Ishikawa (cell line): Measurements from ENCODE around the gene AUTS2.

ENCODE experiments used
- CEBPB ChIP-seq: IDR thresholded peaks from 2 replicates; pipeline ENCODE4 v1.6.1; 2012
- CREB1 ChIP-seq: IDR thresholded peaks from 2 replicates; pipeline ENCODE4 v1.6.1; 2012; ENCODE audit warnings: low read depth
- EGR1 ChIP-seq: IDR thresholded peaks from 2 replicates; pipeline ENCODE4 v1.6.1; 2012
- EP300 ChIP-seq: IDR thresholded peaks from 2 replicates; pipeline ENCODE4 v1.6.1; 2012; ENCODE audit warnings: borderline replicate concordance
- FOXM1 ChIP-seq: IDR thresholded peaks from 2 replicates; pipeline ENCODE4 v1.6.1; 2012; ENCODE audit warnings: low read depth, borderline replicate concordance
- MAX ChIP-seq: IDR thresholded peaks from 2 replicates; pipeline ENCODE4 v1.6.1; 2012
- NFIC ChIP-seq: IDR thresholded peaks from 2 replicates; pipeline ENCODE4 v1.6.1; 2012
- RAD21 ChIP-seq: IDR thresholded peaks from 2 replicates; pipeline ENCODE4 v1.6.1; 2012; ENCODE audit warnings: low read depth
- REST ChIP-seq: IDR thresholded peaks from 2 replicates; pipeline ENCODE4 v1.6.1; 2012; ENCODE audit warnings: low read depth, mild to moderate bottlenecking
- TAF1 ChIP-seq: IDR thresholded peaks from 2 replicates; pipeline ENCODE4 v1.6.1; 2012; ENCODE audit warnings: low read depth, mild to moderate bottlenecking
- TCF12 ChIP-seq: IDR thresholded peaks from 2 replicates; pipeline ENCODE4 v1.6.1; 2012; ENCODE audit warnings: low read depth
- TEAD4 ChIP-seq: IDR thresholded peaks from 2 replicates; pipeline ENCODE4 v1.6.1; 2012
- USF1 ChIP-seq: IDR thresholded peaks from 2 replicates; pipeline ENCODE4 v1.6.1; 2012
- YY1 ChIP-seq: IDR thresholded peaks from 2 replicates; pipeline ENCODE4 v1.6.1; 2012; ENCODE audit warnings: low read depth
- ZBTB7A ChIP-seq: IDR thresholded peaks from 2 replicates; pipeline ENCODE4 v1.6.1; 2012; ENCODE audit warnings: low read depth

Gene AUTS2

GRCh38 chr7:69602522-69602921 is 4.2 kb downstream of the AUTS2 start:
- TF ChIP-seq EP300: no peak
- no peak for TF ChIP-seq CREB1
- TF ChIP-seq FOXM1: no peak
- no peak for TF ChIP-seq REST
- TF ChIP-seq YY1: no peak
- TF ChIP-seq TAF1: no peak
- no peak for TF ChIP-seq EGR1
- no peak for TF ChIP-seq NFIC
- no peak for TF ChIP-seq TEAD4
- TF ChIP-seq USF1: no peak
- TF ChIP-seq RAD21: no peak
- no peak for TF ChIP-seq MAX
- no peak for TF ChIP-seq TCF12
- TF ChIP-seq ZBTB7A: no peak

GRCh38 chr7:69603351-69603750 is 5.1 kb downstream of the AUTS2 start:
- TF ChIP-seq EGR1 (no peak), FOXM1 (no peak), NFIC (no peak), ZBTB7A (no peak), EP300 (no peak), CEBPB (no peak), USF1 (no peak), YY1 (no peak), REST (no peak), TEAD4 (no peak), RAD21 (no peak), TCF12 (no peak), MAX (no peak), TAF1 (no peak), CREB1 (no peak)

- TF ChIP-seq CEBPB (no peak), TCF12 (no peak), EP300 (no peak), NFIC (no peak), TAF1 (no peak), ZBTB7A (no peak), MAX (no peak), CREB1 (no peak), EGR1 (no peak), REST (no peak), USF1 (no peak), RAD21 (no peak), YY1 (no peak), TEAD4 (no peak), FOXM1 (no peak)
These were observed 5.7 kb downstream of the AUTS2 start for GRCh38 chr7:69603937-69604494.

- TF ChIP-seq EGR1: no peak
- no peak for TF ChIP-seq YY1
- no peak for TF ChIP-seq USF1
- TF ChIP-seq CREB1: no peak
- TF ChIP-seq REST: no peak
- no peak for TF ChIP-seq EP300
- TF ChIP-seq CEBPB: no peak
- no peak for TF ChIP-seq TCF12
- no peak for TF ChIP-seq MAX
- TF ChIP-seq TEAD4: no peak
- no peak for TF ChIP-seq NFIC
- no peak for TF ChIP-seq TAF1
- no peak for TF ChIP-seq ZBTB7A
- no peak for TF ChIP-seq RAD21
These were observed 6.8 kb downstream of the AUTS2 start for GRCh38 chr7:69605070-69605469.
